Gastroesophageal sphincter (tissue), 4 donors: ENCODE data around the gene BID. TPM values are rescaled to one million over a fixed set of nuclear protein-coding genes. Genes with fewer than 3 reads are reported as not detected.

Experiments used
- ATAC-seq: fragments of 150-250 bp; one replicate; pipeline ENCODE4 v1.9.1; 2016; ENCODE audit warnings: mild to moderate bottlenecking, moderate library complexity
- H3K27ac ChIP-seq, 4 donors: fragments of 200-600 bp; sonication (generic) in 3 of 4; 1 replicate in 3 of 4; 2 replicates in 1 of 4; pipeline ENCODE4 v1.5.1; 2016 to 2019
- H3K27me3 ChIP-seq: fragments of 200-600 bp; sonication (generic); one replicate; pipeline ENCODE4 v1.5.1; 2019
- H3K36me3 ChIP-seq, 2 donors: fragments of 200-600 bp; sonication (generic); one replicate each; pipeline ENCODE4 v1.5.1; 2019; ENCODE audit warnings: control low read depth in 1 of 2
- H3K4me1 ChIP-seq, 3 donors: fragments of 200-600 bp; sonication (generic); 1 replicate in 2 of 3; 2 replicates in 1 of 3; pipeline ENCODE4 v1.5.1; 2016 to 2019; ENCODE audit warnings: control low read depth in 2 of 3
- H3K4me3 ChIP-seq, 2 donors: fragments of 200-600 bp; sonication (generic); one replicate each; pipeline ENCODE4 v1.5.1; 2019; ENCODE audit warnings: mild to moderate bottlenecking in 1 of 2, moderate library complexity in 1 of 2
- H3K9me3 ChIP-seq, 3 donors: fragments of 200-600 bp; sonication (generic); one replicate each; pipeline ENCODE4 v1.5.1; 2017 to 2019; ENCODE audit warnings: control low read depth in 2 of 3
- EP300 ChIP-seq: sonication (generic); formaldehyde crosslinking; IDR thresholded peaks from one replicate; pipeline ENCODE4 v1.6.1; 2017; ENCODE audit warnings: antibody characterized with exemption, mild to moderate bottlenecking
- POLR2A ChIP-seq, 2 donors: fragments of 450-650 bp; IDR thresholded peaks; one replicate each; pipeline ENCODE4 v1.6.1; 2017; ENCODE audit warnings: antibody characterized with exemption in 2 of 2, mild to moderate bottlenecking in 2 of 2, moderate library complexity in 1 of 2
- POLR2AphosphoS5 ChIP-seq: sonication (generic); formaldehyde crosslinking; IDR thresholded peaks from one replicate; pipeline ENCODE4 v1.6.1; 2017; ENCODE audit warnings: antibody characterized with exemption
- WGBS, 2 donors: methylation state at CpG; one replicate each; pipeline ENCODE4 v1.1.5; 2018; ENCODE audit warnings: low coverage in 1 of 2; 5-methylcytosine and 5-hydroxymethylcytosine counted together
- total RNA-seq, 4 donors: library from RNA; depleted of rRNA; stranded (reverse); fragments of >200 nt; gene quantifications; one replicate each; pipeline ENCODE4 v1.1.0, GENCODE V29; 2016
- TF ChIP-seq, protein P1 (sequence below), 4 experiments: fragments of 200-600 bp in 2 of 4; fragments of 450-650 bp in 2 of 4; sonication (generic) in 1 of 4; IDR thresholded peaks; one replicate each; pipeline ENCODE4 v1.5.1; 2017 to 2019; ENCODE audit warnings: antibody characterized with exemption in 4 of 4, mild to moderate bottlenecking in 2 of 4, moderate library complexity in 2 of 4

BID gene
- total RNA-seq, 4 donors from 2014 or later, result 5.9 to 34.5 (median 21.4) TPM

DNA sequence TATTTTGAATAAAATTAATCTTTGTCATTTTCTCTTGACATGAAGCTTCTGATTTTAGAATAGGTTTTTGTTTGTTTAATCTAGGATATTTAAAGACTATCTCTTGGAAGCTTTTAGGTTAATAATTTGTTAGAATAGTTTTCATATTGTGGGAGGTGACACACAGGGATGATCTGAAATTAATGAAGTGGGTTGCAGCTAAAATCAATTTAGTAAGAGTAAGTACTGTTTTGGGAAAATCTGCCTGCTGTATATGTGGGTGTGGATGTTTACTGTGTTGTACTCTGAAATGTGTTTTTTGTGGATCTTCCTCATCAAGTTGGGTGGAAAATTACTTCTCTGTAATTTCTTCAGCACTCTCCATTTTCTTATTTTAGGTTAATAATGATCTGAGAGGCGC lies 67.3 kb downstream of the BID start:
- H3K27ac ChIP-seq, result peak overlapping the region; percentile 79 to 85 (median 80)
- no peaks in the 10 kb centered on the region for H3K27me3 ChIP-seq
- peaks cover 0 to 19% of the 10 kb centered on the region in 2 donors for H3K36me3 ChIP-seq
- TF ChIP-seq POLR2A (IDR thresholded peaks at IDR 0.05) (no peak), EP300 (no peak), POLR2AphosphoS5 (no peak)
- TF ChIP-seq, protein P1, sequence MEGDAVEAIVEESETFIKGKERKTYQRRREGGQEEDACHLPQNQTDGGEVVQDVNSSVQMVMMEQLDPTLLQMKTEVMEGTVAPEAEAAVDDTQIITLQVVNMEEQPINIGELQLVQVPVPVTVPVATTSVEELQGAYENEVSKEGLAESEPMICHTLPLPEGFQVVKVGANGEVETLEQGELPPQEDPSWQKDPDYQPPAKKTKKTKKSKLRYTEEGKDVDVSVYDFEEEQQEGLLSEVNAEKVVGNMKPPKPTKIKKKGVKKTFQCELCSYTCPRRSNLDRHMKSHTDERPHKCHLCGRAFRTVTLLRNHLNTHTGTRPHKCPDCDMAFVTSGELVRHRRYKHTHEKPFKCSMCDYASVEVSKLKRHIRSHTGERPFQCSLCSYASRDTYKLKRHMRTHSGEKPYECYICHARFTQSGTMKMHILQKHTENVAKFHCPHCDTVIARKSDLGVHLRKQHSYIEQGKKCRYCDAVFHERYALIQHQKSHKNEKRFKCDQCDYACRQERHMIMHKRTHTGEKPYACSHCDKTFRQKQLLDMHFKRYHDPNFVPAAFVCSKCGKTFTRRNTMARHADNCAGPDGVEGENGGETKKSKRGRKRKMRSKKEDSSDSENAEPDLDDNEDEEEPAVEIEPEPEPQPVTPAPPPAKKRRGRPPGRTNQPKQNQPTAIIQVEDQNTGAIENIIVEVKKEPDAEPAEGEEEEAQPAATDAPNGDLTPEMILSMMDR (IDR thresholded peaks at IDR 0.05), result no peak
- peak overlapping the region; percentile 44 to 52 for H3K4me3 ChIP-seq
- 55 to 80% methylated on average over 1 of the region's 1 CpG for WGBS, 2 donors
- ATAC-seq, result no peak
- peaks cover 5 to 49% (median 6%) of the 10 kb centered on the region in 3 donors for H3K4me1 ChIP-seq
- H3K9me3 ChIP-seq, result no peaks in the 10 kb centered on the region

DNA sequence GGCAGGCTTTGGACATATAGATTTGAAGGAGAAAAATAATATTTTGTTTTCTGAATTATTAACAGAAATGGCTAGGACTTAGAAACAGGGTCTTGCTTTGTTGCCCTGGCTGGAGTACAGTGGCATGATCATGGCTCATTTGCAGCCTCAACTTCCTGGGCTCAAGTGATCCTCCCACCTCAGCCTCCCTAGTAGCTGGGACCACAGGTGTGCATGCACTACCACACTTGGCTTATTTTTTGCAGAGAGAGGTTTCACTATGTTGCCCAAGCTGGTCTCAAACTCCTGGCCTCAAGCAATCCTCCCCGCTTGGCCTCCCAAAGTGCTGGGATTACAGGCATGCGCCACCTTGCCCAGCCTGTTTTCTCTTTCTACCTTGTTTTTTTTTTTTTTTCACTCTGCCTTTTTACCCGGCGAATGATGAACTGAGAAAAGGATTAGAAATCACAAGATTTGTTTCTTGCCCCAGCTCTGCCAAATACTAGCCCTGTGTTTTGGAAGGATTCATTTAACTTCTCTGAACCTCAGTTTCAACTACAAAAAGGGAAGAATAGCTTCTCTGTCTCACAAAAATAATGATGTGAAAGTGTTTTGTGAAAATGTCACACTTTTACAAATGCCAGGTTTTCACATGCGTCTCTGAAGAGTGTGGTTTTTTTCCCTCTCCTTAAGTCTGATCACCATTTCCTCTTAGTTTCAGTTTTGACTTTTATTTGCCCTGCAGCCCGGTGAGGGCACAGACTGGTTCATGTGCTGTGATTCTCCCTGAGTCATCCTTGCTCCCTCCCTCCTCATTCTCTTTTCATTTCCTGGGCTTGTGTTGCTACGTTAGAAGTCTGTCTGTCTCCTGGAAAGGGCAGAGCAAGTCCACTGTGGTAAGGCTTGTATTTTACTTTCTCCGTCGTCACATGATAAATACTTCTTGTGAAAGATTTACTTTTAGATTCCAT lies 68.0 kb downstream of the BID start:
- Histone ChIP-seq H3K27ac (peak overlapping the region; percentile 79 to 85 (median 80)), H3K9me3 (no peaks in the 10 kb centered on the region), H3K27me3 (no peaks in the 10 kb centered on the region), H3K36me3 (peaks cover 0 to 20% of the 10 kb centered on the region in 2 donors), H3K4me3 (peak overlapping the region; percentile 44 to 52), H3K4me1 (peaks cover 5 to 43% (median 6%) of the 10 kb centered on the region in 3 donors)
- TF ChIP-seq EP300 (no peak), POLR2AphosphoS5 (peak; percentile 77), POLR2A (IDR thresholded peaks at IDR 0.05) (peak in 1 of 2 donors; percentile 38)
- TF ChIP-seq, protein P1 (IDR thresholded peaks at IDR 0.05), result no peak
- WGBS, 2 donors, result 22 to 25% methylated on average over 9 of the region's 9 CpGs
- ATAC-seq, result peak; percentile 97

DNA sequence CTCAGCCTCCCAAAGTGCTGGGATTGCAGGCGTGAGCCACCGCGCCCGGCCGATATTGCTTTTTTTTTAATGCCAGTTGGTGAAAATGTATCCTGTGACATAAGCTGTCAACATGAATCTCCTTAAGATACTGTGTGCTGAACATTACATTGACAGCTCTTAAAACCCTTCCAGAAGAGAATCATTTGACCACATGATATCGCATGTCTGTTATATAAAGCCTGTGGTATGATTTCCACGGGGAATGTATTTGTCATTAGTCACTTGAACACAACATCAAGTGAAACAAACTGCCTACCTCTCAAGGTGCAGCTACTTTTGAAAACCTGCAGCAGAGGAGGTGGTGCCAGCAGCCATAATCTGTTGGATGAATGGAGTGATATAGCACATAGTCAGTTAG lies 68.7 kb downstream of the BID start:
- no peak for ATAC-seq
- peak overlapping the region; percentile 79 to 85 (median 80) for H3K27ac ChIP-seq
- 98 to 100% methylated on average over 1 to 7 of the region's 7 CpGs for WGBS, 2 donors

DNA sequence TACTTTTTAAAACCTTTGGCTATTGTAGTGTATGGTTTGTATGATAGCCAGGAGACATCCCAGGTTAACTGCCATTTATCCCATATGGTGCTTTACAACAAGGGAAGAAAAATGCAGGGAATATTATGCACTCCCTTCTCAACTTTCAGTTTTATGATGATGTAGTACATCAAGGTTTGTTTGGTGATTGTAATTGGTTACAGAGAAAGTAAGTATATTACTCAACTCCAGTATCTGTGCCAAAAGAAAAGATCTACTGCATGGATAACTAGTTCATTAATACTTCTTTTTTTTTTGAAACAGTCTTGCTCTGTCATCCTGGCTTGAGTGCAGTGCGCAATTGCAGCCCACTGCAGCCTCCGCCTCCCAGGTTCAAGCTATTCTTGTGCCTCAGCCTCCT lies 70.5 kb downstream of the BID start:
- peaks cover 0 to 23% of the 10 kb centered on the region in 2 donors for H3K36me3 ChIP-seq
- no peaks in the 10 kb centered on the region for H3K9me3 ChIP-seq
- H3K27ac ChIP-seq, result no peak overlapping the region
- TF ChIP-seq EP300 (no peak), POLR2AphosphoS5 (no peak), POLR2A (IDR thresholded peaks at IDR 0.05) (no peak)
- TF ChIP-seq, protein P1 (IDR thresholded peaks at IDR 0.05), result no peak
- H3K4me3 ChIP-seq, result no peak overlapping the region
- no peak for ATAC-seq
- H3K27me3 ChIP-seq, result no peaks in the 10 kb centered on the region
- peaks cover 5 to 30% (median 6%) of the 10 kb centered on the region in 3 donors for H3K4me1 ChIP-seq
- WGBS, 2 donors, result 92 to 100% methylated on average over 1 to 2 of the region's 2 CpGs

More for the DNA sequence above, 68.7 kb downstream of the BID start:
- H3K27me3 ChIP-seq, result no peaks in the 10 kb centered on the region
- H3K4me1 ChIP-seq, result peaks cover 5 to 43% (median 6%) of the 10 kb centered on the region in 3 donors
- H3K36me3 ChIP-seq, result peaks cover 0 to 20% of the 10 kb centered on the region in 2 donors
- H3K9me3 ChIP-seq, result no peaks in the 10 kb centered on the region
- no peak overlapping the region for H3K4me3 ChIP-seq
- no peak for TF ChIP-seq POLR2A (IDR thresholded peaks at IDR 0.05)
- TF ChIP-seq POLR2AphosphoS5, result no peak
- TF ChIP-seq EP300, result no peak
- TF ChIP-seq, protein P1 (IDR thresholded peaks at IDR 0.05), result no peak

DNA sequence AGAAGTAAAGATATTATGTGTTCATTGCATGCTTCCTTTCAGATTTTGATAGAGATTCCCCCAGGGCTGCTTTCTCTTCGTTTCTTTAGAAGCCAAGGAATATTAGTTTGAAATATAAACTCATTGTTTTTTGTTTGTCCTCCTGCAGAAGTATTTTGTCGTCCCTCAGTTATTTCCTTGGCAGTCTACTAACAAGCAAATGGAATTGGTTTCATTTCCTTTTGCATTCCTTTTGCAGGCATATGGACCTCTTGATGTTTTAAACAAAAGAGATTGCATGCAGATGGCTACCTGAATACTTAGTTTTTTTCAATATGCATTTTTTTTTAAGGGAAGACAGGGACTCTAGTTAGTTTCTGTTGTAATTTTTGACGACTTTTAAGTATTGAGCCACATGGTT lies 73.5 kb downstream of the BID start:
- TF ChIP-seq, protein P1 (IDR thresholded peaks at IDR 0.05), result no peak
- TF ChIP-seq EP300, result no peak
- no peak for TF ChIP-seq POLR2AphosphoS5
- no peak for TF ChIP-seq POLR2A (IDR thresholded peaks at IDR 0.05)

More for the DNA sequence above, 73.5 kb downstream of the BID start:
- H3K9me3 ChIP-seq, result no peaks in the 10 kb centered on the region
- no peak for ATAC-seq
- 44 to 49% methylated on average over 2 of the region's 3 CpGs for WGBS, 2 donors
- H3K27me3 ChIP-seq, result no peaks in the 10 kb centered on the region
- peaks cover 0 to 31% of the 10 kb centered on the region in 2 donors for H3K36me3 ChIP-seq
- no peak overlapping the region for H3K4me3 ChIP-seq
- no peak overlapping the region for H3K27ac ChIP-seq
- H3K4me1 ChIP-seq, result peaks cover 2 to 9% (median 2%) of the 10 kb centered on the region in 3 donors
